Measurements from ENCODE around the gene DHRSX. TPM values are rescaled to one million over a fixed set of nuclear protein-coding genes. Genes with fewer than 3 reads are reported as not detected.
A peak's percentile ranks its signal among the peaks of the same experiment; 100 is the strongest.
"Not testable (repeated sequence)": the region's sequence is repeated elsewhere in the genome, so short reads cannot be mapped to it uniquely, and the experiment has no call there.

The DHRSX gene
- total RNA-seq, 1 donor from 2014 or later, result 34.2 TPM

DNA sequence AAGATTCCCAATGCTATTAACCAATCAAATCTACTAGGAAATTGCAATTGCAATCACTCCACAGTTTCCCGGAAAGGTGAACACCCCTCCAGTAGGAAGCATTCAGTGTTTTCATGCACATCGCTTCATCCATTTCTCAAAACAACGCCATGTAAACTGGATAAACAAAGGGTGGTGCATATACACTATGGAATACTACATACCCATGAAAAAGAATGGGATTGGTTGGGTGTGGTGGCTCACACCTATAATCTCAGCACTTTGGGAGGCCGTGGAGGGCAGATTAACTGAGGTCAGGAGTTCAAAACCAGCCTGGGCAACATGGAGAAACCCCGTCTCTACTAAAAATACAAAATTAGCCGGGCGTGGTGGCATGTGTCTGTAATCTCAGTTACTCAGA, 29.1 kb downstream of the DHRSX start:
- Mint-ChIP-seq H3K9me3 (peaks cover 5% of the 10 kb centered on the region), H3K27me3 (no peaks in the 10 kb centered on the region), H3K4me1 (ENCODE audit: unreplicated experiment) (peaks cover 4% of the 10 kb centered on the region), H3K36me3 (peaks cover 9% of the 10 kb centered on the region), H3K27ac (no peak overlapping the region), H3K4me3 (no peak overlapping the region)
- TF ChIP-seq, protein P1, sequence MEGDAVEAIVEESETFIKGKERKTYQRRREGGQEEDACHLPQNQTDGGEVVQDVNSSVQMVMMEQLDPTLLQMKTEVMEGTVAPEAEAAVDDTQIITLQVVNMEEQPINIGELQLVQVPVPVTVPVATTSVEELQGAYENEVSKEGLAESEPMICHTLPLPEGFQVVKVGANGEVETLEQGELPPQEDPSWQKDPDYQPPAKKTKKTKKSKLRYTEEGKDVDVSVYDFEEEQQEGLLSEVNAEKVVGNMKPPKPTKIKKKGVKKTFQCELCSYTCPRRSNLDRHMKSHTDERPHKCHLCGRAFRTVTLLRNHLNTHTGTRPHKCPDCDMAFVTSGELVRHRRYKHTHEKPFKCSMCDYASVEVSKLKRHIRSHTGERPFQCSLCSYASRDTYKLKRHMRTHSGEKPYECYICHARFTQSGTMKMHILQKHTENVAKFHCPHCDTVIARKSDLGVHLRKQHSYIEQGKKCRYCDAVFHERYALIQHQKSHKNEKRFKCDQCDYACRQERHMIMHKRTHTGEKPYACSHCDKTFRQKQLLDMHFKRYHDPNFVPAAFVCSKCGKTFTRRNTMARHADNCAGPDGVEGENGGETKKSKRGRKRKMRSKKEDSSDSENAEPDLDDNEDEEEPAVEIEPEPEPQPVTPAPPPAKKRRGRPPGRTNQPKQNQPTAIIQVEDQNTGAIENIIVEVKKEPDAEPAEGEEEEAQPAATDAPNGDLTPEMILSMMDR (conservative IDR thresholded peaks at IDR 0.05), result no peak
- no peak for DNase-seq (ENCODE audit: extremely low spot score, unreplicated experiment)

GRCh38 chrX:2471126-2471525, 29.6 kb downstream of the DHRSX start:
- H3K9me3 Mint-ChIP-seq; H3K36me3 Mint-ChIP-seq; H3K27ac Mint-ChIP-seq; DNase-seq (ENCODE audit: extremely low spot score, unreplicated experiment); H3K4me1 Mint-ChIP-seq (ENCODE audit: unreplicated experiment); H3K4me3 Mint-ChIP-seq; H3K27me3 Mint-ChIP-seq: not testable (repeated sequence)

DNA sequence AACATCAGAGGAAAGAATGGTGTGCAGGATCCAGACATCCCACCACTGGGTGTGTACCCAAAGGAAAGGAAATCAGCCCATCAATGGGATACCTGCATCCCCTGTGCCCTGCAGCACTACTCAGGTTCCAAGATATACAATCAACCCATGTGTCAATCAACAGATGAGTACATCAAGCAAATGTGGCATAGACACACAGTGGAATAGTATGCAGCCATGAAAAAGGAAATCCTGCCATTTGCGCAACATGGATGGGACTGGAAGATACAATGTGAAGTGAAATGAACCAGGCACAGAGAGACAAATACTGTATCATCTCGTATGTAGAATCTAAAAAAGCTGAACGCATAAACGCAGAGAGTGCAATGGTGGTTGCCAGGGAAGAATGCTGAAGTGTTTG, 30.9 kb downstream of the DHRSX start:
- DNase-seq (ENCODE audit: extremely low spot score, unreplicated experiment), result not testable (repeated sequence)

DNA sequence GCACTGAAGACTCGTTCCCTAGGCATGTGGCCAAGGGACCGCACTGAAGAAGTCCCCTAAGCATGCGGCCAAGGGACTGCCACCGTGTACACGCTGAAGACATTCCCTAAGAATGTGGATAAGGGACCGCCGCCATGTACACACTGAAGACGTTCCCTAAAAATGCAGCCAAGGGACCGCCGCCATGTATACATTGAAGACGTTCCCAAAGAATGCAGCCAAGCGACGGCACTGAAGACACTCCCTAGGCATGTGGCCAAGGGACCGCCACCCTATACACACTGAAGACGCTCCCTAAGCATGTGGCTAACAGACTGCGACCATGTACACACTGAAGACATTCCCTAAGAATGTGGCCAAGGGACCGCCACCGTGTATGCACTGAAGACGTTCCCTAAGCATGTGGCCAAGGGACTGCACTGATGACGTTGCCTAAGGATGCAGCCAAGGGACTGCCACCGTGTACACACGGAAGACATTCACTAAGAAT, 31.5 kb downstream of the DHRSX start:
- H3K4me3 Mint-ChIP-seq, result no peak overlapping the region
- peaks cover 9% of the 10 kb centered on the region for H3K36me3 Mint-ChIP-seq
- TF ChIP-seq, protein P1 (conservative IDR thresholded peaks at IDR 0.05), result no peak
- H3K27ac Mint-ChIP-seq, result no peak overlapping the region
- H3K4me1 Mint-ChIP-seq (ENCODE audit: unreplicated experiment), result peaks cover 4% of the 10 kb centered on the region
- H3K9me3 Mint-ChIP-seq, result peaks cover 5% of the 10 kb centered on the region
- DNase-seq (ENCODE audit: extremely low spot score, unreplicated experiment), result no peak
- H3K27me3 Mint-ChIP-seq, result no peaks in the 10 kb centered on the region

More for the DNA sequence above, 30.9 kb downstream of the DHRSX start:
- not testable (repeated sequence) for H3K9me3 Mint-ChIP-seq; H3K27ac Mint-ChIP-seq; H3K27me3 Mint-ChIP-seq; H3K4me1 Mint-ChIP-seq (ENCODE audit: unreplicated experiment); H3K4me3 Mint-ChIP-seq; H3K36me3 Mint-ChIP-seq

- H3K4me1 Mint-ChIP-seq (ENCODE audit: unreplicated experiment), result peaks cover 6% of the 10 kb centered on the region
- peaks cover 5% of the 10 kb centered on the region for H3K9me3 Mint-ChIP-seq
- no peak overlapping the region for H3K27ac Mint-ChIP-seq
- TF ChIP-seq, protein P1 (conservative IDR thresholded peaks at IDR 0.05), result no peak
- no peak overlapping the region for H3K4me3 Mint-ChIP-seq
- no peaks in the 10 kb centered on the region for H3K27me3 Mint-ChIP-seq
- DNase-seq (ENCODE audit: extremely low spot score, unreplicated experiment), result no peak
- H3K36me3 Mint-ChIP-seq, result peaks cover 9% of the 10 kb centered on the region
Observed at GRCh38 chrX:2468261-2469195, 32.2 kb downstream of the DHRSX start.

DNA sequence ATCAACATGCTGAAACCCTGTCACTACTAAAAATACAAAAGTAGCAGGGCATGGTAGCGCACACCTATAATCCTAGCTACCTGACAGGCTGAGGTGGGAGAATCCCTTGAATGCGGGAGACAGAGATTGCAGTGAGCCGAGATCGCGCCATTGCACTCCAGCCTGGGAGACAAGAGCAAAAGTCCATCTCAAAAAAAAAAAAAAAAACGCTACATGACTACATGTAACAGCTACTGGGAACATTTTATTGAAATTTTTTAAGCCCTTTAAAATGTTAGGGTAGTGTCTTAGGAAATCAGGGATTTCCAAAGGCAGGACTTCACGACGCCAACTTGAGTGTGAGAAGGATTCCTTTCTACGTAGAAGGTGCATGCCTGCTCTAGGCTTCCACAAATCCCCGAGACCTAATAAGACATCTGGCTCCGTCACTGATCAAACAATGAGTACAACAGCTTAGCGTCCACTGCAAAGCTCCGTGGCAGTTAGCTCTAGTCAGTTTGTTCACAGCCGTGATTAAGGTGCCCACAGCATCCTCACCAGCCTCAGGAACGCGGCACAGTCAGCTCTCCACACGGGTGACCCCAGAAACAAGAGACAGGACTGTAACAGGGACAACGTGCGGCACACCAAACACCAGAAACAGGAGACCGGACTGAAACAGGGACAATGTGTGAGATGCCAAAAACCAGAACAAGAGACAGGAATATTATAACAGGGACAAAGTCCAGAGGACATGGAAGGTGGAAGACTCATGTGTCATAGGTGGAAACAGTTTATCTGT, 33.7 kb downstream of the DHRSX start:
- DNase-seq (ENCODE audit: extremely low spot score, unreplicated experiment), result no peak
- TF ChIP-seq, protein P1 (conservative IDR thresholded peaks at IDR 0.05), result no peak
- H3K27ac Mint-ChIP-seq, result peak overlapping the region; percentile 57
- peaks cover 5% of the 10 kb centered on the region for H3K9me3 Mint-ChIP-seq
- H3K36me3 Mint-ChIP-seq, result peaks cover 9% of the 10 kb centered on the region
- peaks cover 15% of the 10 kb centered on the region for H3K4me1 Mint-ChIP-seq (ENCODE audit: unreplicated experiment)
- no peak overlapping the region for H3K4me3 Mint-ChIP-seq
- no peaks in the 10 kb centered on the region for H3K27me3 Mint-ChIP-seq
